GM21381 (cell line): Measurements from ENCODE around the gene MAB21L1.

Experiments used
- ATAC-seq: cut with Tn5 transposase; IDR thresholded peaks from one replicate; pipeline ENCODE4 v1.9.1; 2021; ENCODE audit warnings: mild to moderate bottlenecking, moderate library complexity; ENCODE audit not compliant: unreplicated experiment

Gene MAB21L1

DNA sequence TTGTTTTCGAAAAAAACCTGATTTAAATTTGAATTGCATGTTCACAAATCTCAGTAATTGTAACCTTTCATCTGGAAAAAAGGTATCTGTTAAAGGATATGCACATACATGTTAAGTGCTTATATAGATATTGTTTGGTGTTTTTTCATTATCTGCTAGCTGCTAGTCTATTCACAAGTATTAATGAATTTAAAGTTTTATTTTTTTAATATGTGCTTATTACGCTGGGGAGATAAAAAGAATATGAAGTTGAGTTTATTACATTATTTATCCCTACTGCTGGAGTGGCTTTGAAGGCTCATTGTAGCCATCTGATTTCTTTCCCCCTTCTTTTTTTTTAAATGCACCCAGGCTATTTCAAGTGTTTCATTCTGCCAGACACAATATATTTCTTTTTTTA lies 3.9 kb upstream of the MAB21L1 start:
- ATAC-seq = no peak

DNA sequence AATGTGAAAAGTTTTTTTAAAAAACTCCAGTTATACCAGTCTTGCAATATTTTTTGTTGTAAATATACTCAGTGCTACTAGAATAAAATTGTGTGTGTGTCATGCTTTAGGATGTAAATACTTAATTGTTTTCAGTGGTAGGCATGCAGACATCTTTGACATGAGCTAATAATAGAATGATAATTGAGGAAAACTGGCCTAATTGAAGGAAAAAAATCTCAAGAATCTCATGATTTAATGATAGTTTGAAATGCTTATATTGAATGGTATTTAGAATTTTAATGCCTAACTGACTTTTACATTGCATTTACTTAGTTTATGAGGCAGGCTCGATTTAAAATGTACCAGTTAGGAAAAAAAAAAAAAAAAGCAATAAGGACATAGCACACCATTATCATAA lies 3.2 kb upstream of the MAB21L1 start:
- ATAC-seq = no peak

DNA sequence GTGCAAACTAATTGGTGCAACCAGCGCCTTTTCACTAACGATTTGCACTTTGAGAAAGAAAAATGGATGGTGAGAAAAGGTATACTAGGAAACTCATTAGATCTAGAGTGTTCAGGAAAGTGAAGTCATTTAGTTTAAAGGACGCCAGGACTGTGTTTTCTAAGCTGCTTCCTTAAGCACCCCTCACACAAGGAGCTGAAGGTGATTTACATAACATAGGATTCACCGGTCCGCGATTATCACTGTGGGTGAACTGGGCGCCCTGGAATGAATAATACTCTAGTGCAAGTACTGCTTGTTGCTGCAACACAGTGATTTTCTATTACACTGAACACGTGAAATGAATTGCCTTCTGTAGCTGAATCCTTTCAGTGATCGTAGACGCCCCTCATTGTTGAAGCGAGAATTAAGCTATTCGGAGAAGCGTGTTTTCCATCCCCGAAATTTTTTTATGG lies 2.6 kb upstream of the MAB21L1 start:
- no peak for ATAC-seq

DNA sequence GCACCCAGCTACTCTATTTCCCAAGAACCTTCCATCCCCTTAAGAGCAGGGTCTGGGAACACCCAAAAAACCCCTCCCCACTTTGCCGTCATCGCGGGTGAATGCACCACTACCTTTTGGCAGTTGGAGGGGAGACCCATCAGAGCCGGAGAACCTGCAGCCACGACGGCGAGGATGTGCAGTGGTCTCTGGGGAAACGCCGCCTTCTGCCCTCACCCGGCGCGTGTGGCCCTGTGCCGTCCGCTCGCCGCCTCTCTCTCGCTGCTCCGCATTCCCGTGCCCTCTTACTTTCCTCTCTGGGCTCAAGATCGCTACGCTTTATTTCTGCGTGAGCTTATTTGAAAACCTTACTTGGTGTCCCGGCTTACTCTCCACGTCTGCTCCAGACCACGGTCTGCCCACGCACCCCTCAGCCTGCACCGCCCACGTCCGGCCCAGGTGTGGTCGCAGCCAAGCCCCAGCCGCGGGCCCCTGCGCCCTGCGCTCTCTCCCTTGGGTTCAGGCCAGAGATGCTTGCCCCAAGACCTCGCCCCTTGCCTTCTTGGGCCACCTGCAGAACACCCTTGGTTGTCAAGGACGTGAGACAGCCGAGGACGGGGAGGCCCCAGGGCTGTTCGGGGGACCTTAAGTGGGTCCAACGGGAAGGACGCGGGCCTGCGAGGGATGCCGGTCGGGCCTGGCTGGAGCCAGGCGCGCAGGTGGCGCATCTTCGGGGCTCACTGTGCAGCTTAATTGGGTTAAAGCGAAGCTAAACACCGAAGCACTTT lies 2.0 kb upstream of the MAB21L1 start:
- ATAC-seq = no peak

DNA sequence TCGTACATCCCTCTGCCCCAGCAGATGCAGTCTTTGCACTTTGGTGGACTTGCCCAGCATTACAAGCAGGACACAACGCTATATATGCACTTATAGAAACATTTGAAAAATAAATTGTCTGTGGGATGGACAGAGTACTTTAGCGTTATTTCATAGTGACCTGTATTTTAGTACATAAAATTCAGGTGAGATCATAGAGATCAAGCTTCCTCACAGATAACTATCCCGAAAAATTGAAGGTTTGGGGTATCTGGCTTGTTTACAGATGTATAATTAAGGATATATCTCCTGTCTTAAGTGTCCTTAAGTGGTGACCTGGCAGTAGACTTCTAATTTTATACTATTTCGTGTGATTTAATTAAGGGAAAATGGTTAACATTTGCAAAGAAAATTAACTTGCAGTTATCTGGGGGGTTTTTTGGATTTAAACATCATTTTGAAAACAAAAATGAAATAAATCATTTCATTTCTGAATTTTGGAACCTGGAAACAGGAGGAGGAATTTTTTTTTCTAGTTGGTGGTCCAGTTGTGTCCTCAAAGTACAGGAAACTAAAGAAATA lies 977 bp upstream of the MAB21L1 start:
- no peak for ATAC-seq

DNA sequence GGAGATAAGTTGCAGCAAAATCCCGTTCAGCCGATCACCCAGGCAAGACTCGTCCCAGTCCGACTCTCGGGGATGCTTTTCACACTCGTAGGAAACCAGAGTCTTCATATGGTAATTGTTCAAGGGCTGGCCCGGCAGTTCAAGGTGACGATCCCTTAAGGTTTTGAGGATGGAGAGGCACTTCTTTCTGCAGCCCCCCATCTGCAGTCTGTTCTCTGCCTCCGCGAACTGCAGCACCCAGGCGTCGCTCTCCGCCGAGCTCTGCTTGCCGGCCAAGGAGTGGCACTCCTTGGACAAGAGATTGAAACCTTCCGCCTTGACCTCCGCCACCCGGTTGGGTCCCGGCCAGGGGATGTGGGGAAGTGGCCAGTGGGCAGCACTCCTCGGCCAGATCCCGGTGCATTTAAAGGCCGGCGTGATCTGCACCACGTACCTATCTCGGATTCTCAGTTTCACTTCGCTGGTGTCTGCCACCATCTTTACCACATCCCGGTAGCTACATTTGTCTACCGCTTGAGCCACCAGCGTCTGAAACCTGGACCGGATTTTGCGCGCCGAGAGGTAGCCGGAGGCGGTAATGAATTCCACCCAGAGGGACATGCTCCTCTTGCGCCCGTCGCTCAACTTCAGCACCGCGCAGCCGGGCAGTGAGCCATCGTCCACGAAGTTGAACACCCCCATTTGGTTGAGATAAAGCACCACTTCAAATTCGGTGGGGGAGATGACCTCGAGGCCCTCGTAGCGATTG lies 1.1 kb downstream of the MAB21L1 start:
- ATAC-seq = no peak

DNA sequence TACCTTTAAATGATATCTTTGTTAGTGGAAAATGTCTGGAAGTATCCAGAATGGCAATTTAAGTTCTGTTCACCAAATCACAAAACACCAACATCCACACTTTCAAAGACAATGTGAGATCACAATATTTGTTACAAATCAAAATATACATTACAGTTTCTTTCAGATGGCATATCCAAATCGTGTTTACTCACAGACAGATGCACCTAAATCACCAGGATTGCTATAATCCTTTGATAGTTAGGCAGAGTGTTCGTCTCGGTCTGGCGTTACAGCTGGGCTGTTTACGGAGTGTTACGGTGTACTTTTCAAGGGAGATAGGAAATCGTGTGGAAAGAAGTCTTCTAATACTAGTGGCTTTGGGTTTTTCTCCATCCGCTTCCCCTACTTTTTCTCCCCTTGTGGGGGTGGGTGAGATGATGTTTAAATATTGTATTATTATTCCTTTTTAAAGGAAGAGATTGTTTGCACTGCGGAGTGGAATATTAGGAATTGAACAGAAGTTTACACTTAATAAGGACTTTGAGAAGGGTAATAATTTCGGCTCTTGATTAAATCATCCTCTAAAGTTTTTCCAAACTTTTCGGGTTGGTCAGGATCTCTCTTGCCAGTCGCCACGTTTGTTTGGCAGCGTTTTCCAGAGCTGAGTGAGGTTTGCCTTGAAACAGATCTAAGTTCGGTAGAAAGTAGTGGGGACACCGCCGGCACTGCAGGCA lies 1.8 kb downstream of the MAB21L1 start:
- ATAC-seq = no peak

DNA sequence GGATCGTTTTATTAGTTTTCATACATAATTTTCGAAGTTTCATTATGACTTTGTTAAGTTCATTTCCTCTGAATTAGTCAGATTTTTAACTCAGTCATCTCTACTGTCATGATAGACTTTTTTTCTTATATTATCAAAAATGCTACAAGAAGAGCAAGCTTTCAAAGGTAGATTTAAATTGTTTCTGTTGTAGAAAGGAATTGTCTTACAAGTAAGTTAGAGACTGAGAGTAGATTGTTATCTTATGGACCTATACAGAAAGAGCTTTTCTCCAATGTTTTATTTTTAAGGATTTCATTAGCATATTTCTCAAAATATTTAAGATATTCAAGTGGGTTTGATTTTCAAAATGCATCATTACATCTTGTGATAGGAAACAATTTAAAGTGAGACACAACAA lies 2.7 kb downstream of the MAB21L1 start:
- ATAC-seq = no peak

DNA sequence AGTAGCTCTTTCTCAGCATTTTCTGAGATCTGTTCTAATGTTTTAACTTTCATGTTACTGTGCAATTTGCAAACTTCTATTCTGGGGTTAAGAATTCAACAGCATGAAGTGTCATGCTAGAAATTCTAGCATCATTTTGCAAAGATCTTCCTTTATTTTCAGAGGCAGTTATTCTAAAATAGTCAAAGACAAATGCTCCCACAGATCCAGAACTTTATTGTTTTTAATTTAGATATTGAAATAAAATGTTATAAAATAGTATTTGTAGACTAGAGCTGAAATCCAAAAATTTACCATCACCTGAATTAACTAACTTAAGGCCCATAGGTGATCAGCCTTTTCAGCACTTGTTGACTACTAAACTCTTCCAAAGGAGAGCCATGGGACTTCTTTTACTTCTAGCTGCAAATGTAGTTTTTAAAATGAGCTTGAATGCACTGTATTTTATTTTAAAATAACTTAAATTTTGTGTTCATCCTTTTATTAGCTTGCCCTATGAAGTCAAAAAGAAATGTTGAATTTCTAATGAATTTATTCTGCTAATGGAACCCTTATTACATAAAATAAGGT lies 3.2 kb downstream of the MAB21L1 start:
- ATAC-seq = no peak

DNA sequence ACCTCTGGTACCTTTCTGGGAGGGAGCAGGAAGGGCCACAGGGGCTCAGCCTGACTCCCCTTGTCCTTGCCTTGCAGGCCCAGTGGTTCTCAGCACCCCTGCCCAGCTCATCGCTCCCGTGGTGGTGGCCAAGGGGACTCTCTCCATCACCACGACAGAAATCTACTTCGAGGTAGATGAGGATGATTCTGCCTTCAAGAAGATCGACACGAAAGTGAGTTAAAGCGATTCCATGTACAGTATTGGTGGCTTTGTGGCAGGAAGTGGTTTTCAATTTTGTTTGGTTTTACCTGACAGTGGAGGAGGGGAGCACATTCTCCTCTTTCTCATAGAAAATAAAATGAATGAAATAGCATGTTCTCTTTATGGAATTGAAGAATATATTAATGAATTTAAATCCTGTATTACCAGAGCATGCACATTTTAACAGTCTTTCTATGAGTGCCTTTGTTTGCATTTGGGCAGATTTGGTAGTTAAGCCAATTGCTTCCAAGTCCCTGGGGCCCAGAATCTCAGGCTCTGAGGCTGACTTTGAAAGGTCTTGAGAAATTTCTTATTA lies 4.1 kb downstream of the MAB21L1 start:
- ATAC-seq = no peak

DNA sequence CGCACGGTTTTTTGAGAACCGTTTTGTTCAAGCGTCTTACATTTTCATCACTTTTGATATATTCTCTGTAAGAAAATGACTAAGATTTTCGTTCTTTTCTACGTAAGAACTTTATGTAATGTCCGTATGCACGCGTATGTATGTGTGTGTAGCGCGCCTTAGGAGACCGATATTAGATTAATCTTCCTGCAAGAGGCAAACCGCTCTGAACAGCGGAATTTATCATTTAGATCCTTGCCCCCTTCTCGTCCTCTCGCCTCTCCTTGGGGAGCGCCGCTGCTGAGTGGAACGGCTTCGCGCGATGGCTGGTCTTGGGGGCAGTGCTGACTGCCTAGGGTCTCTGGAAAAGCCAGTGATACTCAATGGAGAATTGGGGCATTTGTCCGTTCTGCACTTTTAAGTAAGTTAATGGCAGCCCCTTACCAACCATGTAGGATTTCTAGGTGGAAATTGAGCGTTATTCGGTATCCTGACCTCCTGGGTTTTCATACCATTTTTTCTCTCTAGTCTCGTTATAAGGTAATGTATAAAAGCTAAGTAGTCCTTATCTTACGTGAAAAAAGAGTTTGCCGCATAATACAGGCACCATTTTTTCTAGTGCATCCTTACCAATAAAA lies 4.7 kb downstream of the MAB21L1 start:
- no peak for ATAC-seq

DNA sequence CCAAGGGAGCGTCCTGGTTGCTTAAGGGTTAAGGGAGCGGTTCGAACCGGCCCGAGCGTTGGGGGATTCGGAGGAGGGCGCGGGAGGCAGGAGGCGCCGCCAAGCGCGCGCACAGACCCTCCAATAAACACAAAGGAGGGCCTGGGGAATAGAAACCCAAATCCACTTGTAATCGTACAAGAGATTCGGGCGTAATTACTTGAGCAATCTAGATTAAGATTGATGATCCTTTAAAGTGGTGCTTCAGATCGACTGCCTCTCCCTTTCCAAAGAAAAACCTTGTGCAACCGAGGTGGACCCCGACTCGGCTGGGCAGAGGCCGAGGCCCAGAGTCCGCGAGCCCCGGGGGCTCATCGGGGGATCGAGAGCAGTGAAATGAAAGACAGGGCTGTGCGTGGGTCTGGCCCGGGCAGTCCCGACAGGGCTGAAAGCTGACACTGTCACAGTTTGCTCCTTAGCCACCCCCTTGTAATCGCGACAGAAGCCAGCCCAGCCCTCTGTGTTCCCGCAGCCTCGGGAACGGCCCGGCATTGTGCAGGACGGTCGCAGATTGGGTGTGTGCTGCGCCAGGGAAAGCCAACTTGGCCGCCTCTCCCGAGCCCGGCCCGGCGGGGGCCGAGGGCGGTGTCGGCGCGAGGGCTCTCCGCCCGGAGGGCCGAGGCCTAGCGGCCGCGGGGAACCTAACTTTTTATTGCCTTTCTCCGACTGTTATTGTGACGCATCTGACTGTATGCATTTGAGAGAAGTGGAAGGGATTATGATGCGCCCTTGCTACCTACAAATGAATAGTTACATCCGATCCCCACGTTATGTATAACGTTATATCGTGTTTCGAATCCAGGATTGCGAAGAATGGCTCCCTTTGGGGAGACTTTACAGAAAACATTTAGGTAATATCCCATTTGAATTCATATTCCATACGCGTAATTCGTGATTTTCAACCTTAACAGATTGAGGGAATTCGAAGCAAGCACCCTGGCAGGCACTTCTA lies 5.5 kb downstream of the MAB21L1 start:
- no peak for ATAC-seq

DNA sequence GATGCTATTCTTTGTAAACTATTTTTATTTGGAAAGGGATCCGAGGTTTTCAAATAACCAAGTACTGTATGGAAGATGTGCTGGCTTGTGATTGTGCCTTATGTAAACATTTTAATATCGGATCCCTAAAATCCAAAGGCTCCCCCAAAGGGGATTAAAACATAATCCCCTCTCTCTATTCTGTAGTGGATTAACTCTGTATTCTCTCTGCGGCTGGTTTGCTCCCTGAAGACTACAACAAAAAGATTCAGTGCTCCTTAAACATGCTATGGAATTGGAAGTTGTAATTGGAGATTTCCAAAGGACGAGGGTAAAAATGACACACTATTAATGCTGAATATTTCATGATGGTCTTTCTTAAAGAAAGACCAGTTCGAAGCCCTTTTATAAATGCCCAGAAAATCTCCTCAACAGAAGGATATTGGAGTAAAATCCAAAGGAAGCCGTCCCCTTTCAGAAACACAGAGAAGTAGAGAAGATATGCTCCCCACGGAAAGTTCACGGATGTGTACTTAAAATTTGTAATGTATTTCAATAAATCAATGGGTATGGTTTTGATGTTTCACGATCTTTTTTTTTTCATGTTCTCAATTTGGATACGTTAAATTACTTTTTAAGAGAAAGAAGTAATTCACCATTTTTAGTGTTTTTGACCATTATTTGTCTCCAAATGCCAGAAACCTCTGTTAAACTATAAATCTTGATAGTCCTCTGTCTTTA lies 6.5 kb downstream of the MAB21L1 start:
- no peak for ATAC-seq

DNA sequence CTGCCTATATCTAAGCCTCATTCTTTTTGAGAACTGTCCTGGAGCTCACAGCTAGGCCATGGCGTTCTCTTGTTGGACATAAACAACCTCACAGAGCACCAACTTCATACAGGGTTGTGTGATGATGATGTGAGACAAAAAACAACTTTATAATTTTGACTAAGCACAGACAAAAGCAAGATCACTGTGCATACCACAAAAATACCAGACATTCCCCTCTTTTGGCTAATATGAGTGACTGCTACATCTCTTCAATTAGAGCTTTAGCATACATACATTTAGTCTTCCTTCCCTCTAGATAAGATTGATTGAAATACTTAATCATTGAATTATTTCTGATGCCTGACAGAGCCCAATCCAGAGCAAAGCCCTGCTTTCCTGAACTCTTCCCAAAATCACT lies 8.3 kb downstream of the MAB21L1 start:
- no peak for ATAC-seq

DNA sequence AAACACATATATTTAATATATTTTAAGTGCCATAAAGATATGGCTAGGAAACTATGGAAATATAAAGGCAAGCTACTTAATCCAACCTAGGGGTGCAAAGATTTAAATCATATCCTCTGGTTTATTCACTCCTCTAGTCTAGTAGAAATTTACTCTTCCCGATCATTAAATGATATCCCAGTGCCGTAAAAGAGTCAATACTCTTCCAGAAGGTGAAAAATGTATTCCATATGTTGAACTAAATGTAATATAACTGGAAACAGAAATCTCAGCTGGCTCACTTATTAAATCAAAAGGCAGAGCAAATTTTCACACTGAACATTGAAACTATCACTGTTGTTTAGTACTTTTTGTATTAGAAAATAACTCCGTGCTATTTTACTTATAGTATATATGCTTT lies 11.1 kb downstream of the MAB21L1 start:
- no peak for ATAC-seq

DNA sequence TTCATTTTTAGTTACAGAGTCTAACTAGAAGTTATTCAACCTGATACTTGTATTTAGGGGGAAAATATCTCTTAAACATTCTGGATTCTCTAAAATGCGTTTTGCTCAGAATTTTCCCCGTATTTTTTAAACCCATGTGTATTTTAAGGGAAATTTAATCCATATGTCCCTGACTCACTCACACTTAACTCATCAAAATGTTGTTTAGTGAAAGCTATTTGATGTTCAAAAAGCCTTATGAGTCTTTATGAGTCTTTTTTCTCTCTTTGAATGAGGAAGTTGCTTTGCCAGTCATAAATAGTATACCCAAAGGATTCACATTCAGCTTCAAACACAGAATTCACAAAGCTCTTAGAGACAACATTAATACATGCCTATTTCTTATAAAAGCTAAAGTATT lies 16.4 kb downstream of the MAB21L1 start:
- no peak for ATAC-seq

DNA sequence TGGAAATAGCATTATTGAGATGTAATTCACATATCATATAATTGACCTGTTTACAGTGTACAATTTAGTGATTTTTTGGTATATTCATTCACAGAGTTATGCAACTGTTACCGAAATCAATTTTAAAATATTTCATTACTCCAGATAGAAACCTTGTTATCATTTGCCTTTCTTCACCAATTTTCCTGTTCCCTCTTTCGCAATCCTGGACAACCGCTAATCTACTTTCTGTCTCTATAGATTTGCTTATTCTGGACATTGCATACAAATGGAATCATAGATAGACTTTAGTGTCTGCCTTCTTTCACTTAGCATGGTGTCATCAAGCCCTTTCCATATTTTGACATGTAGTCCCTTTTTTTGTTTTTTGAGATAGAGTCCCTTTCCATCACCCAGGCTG lies 19.2 kb downstream of the MAB21L1 start:
- no peak for ATAC-seq

DNA sequence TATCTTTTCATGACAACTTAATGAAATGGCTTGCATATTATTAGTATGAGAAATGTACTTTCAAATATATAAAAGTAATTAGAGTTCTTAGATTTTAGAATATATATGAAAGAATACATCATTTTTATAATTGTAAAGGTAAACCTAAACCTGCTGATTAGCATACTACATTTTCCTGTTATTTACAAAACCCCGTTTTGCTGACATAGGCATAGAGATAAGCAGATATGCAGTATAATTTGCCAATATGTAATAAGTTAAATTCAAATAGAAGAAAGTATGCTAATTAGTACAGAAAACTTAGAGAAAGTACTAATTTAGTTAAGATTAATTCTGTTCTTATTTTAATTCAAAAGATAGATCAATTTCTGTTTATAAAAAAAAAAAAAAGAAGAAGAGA lies 21.5 kb downstream of the MAB21L1 start:
- ATAC-seq = no peak

DNA sequence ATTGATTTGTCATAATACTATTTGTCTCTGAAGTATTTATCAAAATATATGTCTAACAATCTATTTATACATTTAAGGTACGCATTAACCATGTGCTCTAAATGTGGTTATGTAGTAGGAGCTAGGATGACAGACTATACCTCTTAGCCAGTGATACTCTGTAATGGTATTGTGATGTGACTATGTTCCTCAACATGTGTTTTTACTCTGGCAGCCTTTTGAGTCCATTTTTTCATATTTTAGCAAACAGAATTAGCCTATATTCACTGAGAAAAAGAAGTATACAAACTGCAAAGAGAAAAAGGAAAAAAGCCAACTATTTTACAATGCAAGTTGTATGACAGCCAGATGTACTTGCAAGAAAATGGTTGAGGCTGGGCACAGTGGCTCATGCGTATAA lies 26.7 kb downstream of the MAB21L1 start:
- ATAC-seq = no peak
